PC-9 (cell line): ENCODE results near the gene STX5. TPM values are rescaled to one million over a fixed set of nuclear protein-coding genes. Genes with fewer than 3 reads are reported as not detected.

Experiments used
- BruUV-seq: library from RNA; stranded (reverse); fragments of 400-500 nt; replicated peaks from 2 replicates; lab custom pipeline; 2021; lab: Mats Ljungman, UMichigan
- CTCF ChIA-PET: fragments of 300-600 bp; sonication (Branson Sonifier 250); formaldehyde crosslinking; loops from one replicate; lab custom pipeline; 2022; ENCODE audit warnings: antibody characterized with exemption; lab: Charles Lee
- POLR2A ChIA-PET: fragments of 300-600 bp; sonication (Branson Sonifier 250); formaldehyde crosslinking; loops from one replicate; lab custom pipeline; 2022; ENCODE audit warnings: antibody characterized with exemption; ENCODE audit not compliant: unreplicated experiment; lab: Charles Lee
- DNase-seq, 2 experiments: peaks; one replicate each; pipeline versions ENCODE4 v3.0.0 to v3.0.0-alpha.2; 2015 to 2022; ENCODE audit warnings: mixed read lengths in 1 of 2
- H2AFZ ChIP-seq: fragments of 200-600 bp; sonication (generic); 2 replicates; pipeline ENCODE4 v1.8.1; 2017; ENCODE audit warnings: antibody characterized with exemption
- H3F3A ChIP-seq: fragments of 200-600 bp; sonication (generic); 2 replicates; pipeline ENCODE4 v1.8.1; 2017; ENCODE audit warnings: antibody characterized with exemption, mild to moderate bottlenecking, low read depth; ENCODE audit not compliant: insufficient read depth
- H3K27ac ChIP-seq: fragments of 200-600 bp; sonication (generic); 2 replicates; pipeline ENCODE4 v1.6.1; 2016; ENCODE audit warnings: mixed run types
- H3K27me3 ChIP-seq: fragments of 200-600 bp; sonication (generic); 2 replicates; pipeline ENCODE4 v1.6.1; 2016; ENCODE audit warnings: low read depth, mixed run types; ENCODE audit not compliant: insufficient read depth
- H3K36me3 ChIP-seq: fragments of 200-600 bp; sonication (generic); 2 replicates; pipeline ENCODE4 v1.6.1; 2016; ENCODE audit warnings: low read depth, mixed run types
- H3K4me1 ChIP-seq: fragments of 200-600 bp; sonication (generic); replicated peaks from 2 replicates; pipeline ENCODE4 v1.6.1; 2016; ENCODE audit warnings: mixed run types; ENCODE audit not compliant: insufficient read depth
- H3K4me2 ChIP-seq: fragments of 200-600 bp; sonication (generic); 2 replicates; pipeline ENCODE4 v1.6.1; 2017; ENCODE audit warnings: mixed run types
- H3K4me3 ChIP-seq: fragments of 200-600 bp; sonication (generic); 2 replicates; pipeline ENCODE4 v1.6.1; 2016; ENCODE audit warnings: mixed run types
- H3K79me2 ChIP-seq: fragments of 200-600 bp; sonication (generic); 2 replicates; pipeline ENCODE4 v1.6.1; 2017; ENCODE audit warnings: low read depth, mixed run types
- H3K9me2 ChIP-seq: fragments of 200-600 bp; sonication (generic); 2 replicates; pipeline ENCODE4 v1.8.1; 2017; ENCODE audit warnings: mild to moderate bottlenecking; ENCODE audit not compliant: insufficient read depth
- H3K9me3 ChIP-seq: fragments of 200-600 bp; sonication (generic); 2 replicates; pipeline ENCODE4 v1.8.1; 2016; ENCODE audit warnings: low read depth; ENCODE audit not compliant: insufficient read depth
- H4K20me1 ChIP-seq: fragments of 200-600 bp; sonication (generic); 2 replicates; pipeline ENCODE4 v1.8.1; 2017; ENCODE audit not compliant: insufficient read depth
- CTCF ChIP-seq: fragments of 200-600 bp; sonication (generic); conservative IDR thresholded peaks from 2 replicates; pipeline ENCODE4 v1.6.1; 2017; ENCODE audit warnings: mixed run types, antibody characterized with exemption, mild to moderate bottlenecking, moderate library complexity
- EZH2 ChIP-seq: fragments of 200-600 bp; sonication (generic); IDR thresholded peaks from 2 replicates; pipeline ENCODE4 v1.8.0; 2017; ENCODE audit warnings: antibody characterized with exemption, low read depth
- intact Hi-C: fragments of 100-400 bp; cut with micrococcal nuclease; formaldehyde crosslinking; loops from one replicate; pipeline ENCODE4 v1.10.0; 2022; ENCODE audit not compliant: unreplicated experiment
- total RNA-seq: library from RNA; stranded (reverse); gene quantifications from 2 replicates; pipeline ENCODE4 v1.2.3, GENCODE V29; 2021

Gene STX5
- total RNA-seq, 1 experiment from 2014 or later, result 65.8 TPM

GRCh38 chr11:62880231-62880802, 48.5 kb upstream of the STX5 start:
- H3K36me3 ChIP-seq, result peaks cover 38% of the 10 kb centered on the region
- BruUV-seq, result no TSS peak
- no peaks in the 10 kb centered on the region for H3K9me2 ChIP-seq
- H3K27me3 ChIP-seq, result no peaks in the 10 kb centered on the region
- ChIA-PET POLR2A (interaction anchor here (0.7 kb wide), 1 partner anchor 665 kb away, joined by 5 read pairs; no protein-coding TSS in a partner anchor), CTCF (interaction anchor here (0.6 to 1.9 kb wide), 4 partner anchors 48 to 490 kb away, joined by 3 to 5 read pairs (median 4); partner anchors contain the start of genes TEX54 and ZBTB3)
- H3K9me3 ChIP-seq, result no peaks in the 10 kb centered on the region
- peaks cover 87% of the 10 kb centered on the region for H3F3A ChIP-seq
- TF ChIP-seq EZH2 (no peak), CTCF (no peak)
- peak overlapping the region; percentile 96 for H3K27ac ChIP-seq
- H2AFZ ChIP-seq, result no peak overlapping the region
- H3K4me2 ChIP-seq, result peak overlapping the region; percentile 88
- H4K20me1 ChIP-seq, result peaks cover 32% of the 10 kb centered on the region
- peaks cover 41% of the 10 kb centered on the region for H3K4me1 ChIP-seq
- peak overlapping the region; percentile 69 for H3K4me3 ChIP-seq
- DNase-seq, result peak; percentile 49 to 80
- intact Hi-C loops, result loop anchor here (2.0 to 5.0 kb wide), 5 partner anchors 93 to 483 kb away; partner anchors contain the start of genes EML3, HNRNPUL2, ROM1 and TMEM179B
- peaks cover 88% of the 10 kb centered on the region for H3K79me2 ChIP-seq

GRCh38 chr11:62879235-62879978, 47.6 kb upstream of the STX5 start:
- CTCF ChIA-PET, result interaction anchor here (0.6 kb wide), 1 partner anchor 93 kb away, joined by 4 read pairs; no protein-coding TSS in a partner anchor
- H3K4me3 ChIP-seq, result peak overlapping the region; percentile 69; the same call in 1 of the 2 replicates

More at GRCh38 chr11:62879235-62879978, 47.6 kb upstream of the STX5 start:
- H3K4me2 ChIP-seq, result peak overlapping the region; percentile 88
- peaks cover 23% of the 10 kb centered on the region for H4K20me1 ChIP-seq
- H3K27me3 ChIP-seq, result no peaks in the 10 kb centered on the region
- TF ChIP-seq CTCF, result no peak
- no peak for TF ChIP-seq EZH2
- H3F3A ChIP-seq, result peaks cover 83% of the 10 kb centered on the region
- H3K36me3 ChIP-seq, result peaks cover 38% of the 10 kb centered on the region
- peak overlapping the region; percentile 96 for H3K27ac ChIP-seq
- H3K9me3 ChIP-seq, result no peaks in the 10 kb centered on the region
- no TSS peak for BruUV-seq
- H2AFZ ChIP-seq, result no peak overlapping the region
- intact Hi-C loops, result no loop called here
- POLR2A ChIA-PET, result interaction anchor here (0.6 to 0.7 kb wide), 2 partner anchors 22 to 664 kb away, joined by 5 to 19 read pairs; no protein-coding TSS in a partner anchor
- H3K9me2 ChIP-seq, result no peaks in the 10 kb centered on the region
- DNase-seq, result no peak
- H3K4me1 ChIP-seq, result peaks cover 33% of the 10 kb centered on the region
- peaks cover 86% of the 10 kb centered on the region for H3K79me2 ChIP-seq
